Nephron progenitor cell (in vitro differentiated cells): Measurements from ENCODE around the gene S100A14.

Source experiments
- DNase-seq: peaks from one replicate; pipeline ENCODE4 v3.0.0; 2021
- H3K27ac Mint-ChIP-seq: 2 replicates; pipeline ENCODE4 v1.8.0; 2021; ENCODE audit warnings: mild to moderate bottlenecking, moderate library complexity, mixed read lengths
- H3K27me3 Mint-ChIP-seq: 2 replicates; pipeline ENCODE4 v1.8.0; 2021; ENCODE audit warnings: mild to moderate bottlenecking, low read depth, mixed read lengths; ENCODE audit not compliant: poor library complexity
- H3K36me3 Mint-ChIP-seq: 2 replicates; pipeline ENCODE4 v1.8.0; 2021; ENCODE audit warnings: low read depth, mixed read lengths
- H3K4me1 Mint-ChIP-seq: 2 replicates; pipeline ENCODE4 v1.8.0; 2021; ENCODE audit warnings: mixed read lengths
- H3K4me3 Mint-ChIP-seq: 2 replicates; pipeline ENCODE4 v1.8.0; 2021; ENCODE audit warnings: mild to moderate bottlenecking, moderate library complexity, mixed read lengths
- H3K9me3 Mint-ChIP-seq: 2 replicates; pipeline ENCODE4 v1.8.0; 2021; ENCODE audit warnings: mild to moderate bottlenecking, moderate library complexity, mixed read lengths
- CTCF ChIP-seq: fragments of 200-600 bp; sonication (generic); IDR thresholded peaks from 2 replicates; pipeline ENCODE4 v1.5.0; 2021; ENCODE audit warnings: antibody characterized with exemption

S100A14 gene

GRCh38 chr1:153571706-153572105 lies 44.4 kb downstream of the S100A14 start:
- H3K4me3 Mint-ChIP-seq: no peak overlapping the region
- peaks cover 40% of the 10 kb centered on the region for H3K4me1 Mint-ChIP-seq
- H3K27ac Mint-ChIP-seq: peak overlapping the region; percentile 50
- DNase-seq: no peak
- TF ChIP-seq CTCF: no peak
- H3K27me3 Mint-ChIP-seq: peaks cover 10% of the 10 kb centered on the region
- H3K36me3 Mint-ChIP-seq: no peaks in the 10 kb centered on the region
- H3K9me3 Mint-ChIP-seq: peaks cover 28% of the 10 kb centered on the region

- no peak overlapping the region for H3K4me3 Mint-ChIP-seq
- H3K4me1 Mint-ChIP-seq: peaks cover 48% of the 10 kb centered on the region
- peaks cover 10% of the 10 kb centered on the region for H3K27me3 Mint-ChIP-seq
- H3K9me3 Mint-ChIP-seq: peaks cover 25% of the 10 kb centered on the region
- no peaks in the 10 kb centered on the region for H3K36me3 Mint-ChIP-seq
- no peak overlapping the region for H3K27ac Mint-ChIP-seq
- TF ChIP-seq CTCF: no peak
- no peak for DNase-seq
These were observed 45.3 kb downstream of the S100A14 start for GRCh38 chr1:153570874-153571273.

GRCh38 chr1:153569465-153569864 lies 46.7 kb downstream of the S100A14 start:
- Mint-ChIP-seq H3K4me1 (peaks cover 57% of the 10 kb centered on the region), H3K9me3 (peaks cover 14% of the 10 kb centered on the region), H3K36me3 (no peaks in the 10 kb centered on the region), H3K4me3 (no peak overlapping the region), H3K27me3 (peaks cover 10% of the 10 kb centered on the region), H3K27ac (no peak overlapping the region)
- no peak for DNase-seq
- no peak for TF ChIP-seq CTCF

GRCh38 chr1:153568367-153569099 lies 47.6 kb downstream of the S100A14 start:
- Mint-ChIP-seq H3K4me3 (peak overlapping the region; percentile 42), H3K27me3 (peaks cover 10% of the 10 kb centered on the region), H3K9me3 (peaks cover 5% of the 10 kb centered on the region), H3K36me3 (no peaks in the 10 kb centered on the region), H3K4me1 (peaks cover 66% of the 10 kb centered on the region), H3K27ac (peak overlapping the region; percentile 97)
- DNase-seq: peak; percentile 91
- peak; percentile 96 for TF ChIP-seq CTCF

GRCh38 chr1:153567621-153568366 lies 48.3 kb downstream of the S100A14 start:
- Mint-ChIP-seq H3K9me3 (no peaks in the 10 kb centered on the region), H3K27ac (peak overlapping the region; percentile 97), H3K4me3 (peak overlapping the region; percentile 46), H3K4me1 (peaks cover 72% of the 10 kb centered on the region), H3K27me3 (peaks cover 10% of the 10 kb centered on the region), H3K36me3 (no peaks in the 10 kb centered on the region)
- no peak for TF ChIP-seq CTCF
- no peak for DNase-seq
